HG03066 (cell line): ENCODE data around the gene NTNG1.
"Not testable (repeated sequence)": the region's sequence is repeated elsewhere in the genome, so short reads cannot be mapped to it uniquely, and the experiment has no call there.

Experiments used
- ATAC-seq: cut with Tn5 transposase; IDR thresholded peaks from one replicate; pipeline ENCODE4 v1.9.1; 2021; ENCODE audit warnings: low read depth; ENCODE audit not compliant: unreplicated experiment

NTNG1 gene

DNA sequence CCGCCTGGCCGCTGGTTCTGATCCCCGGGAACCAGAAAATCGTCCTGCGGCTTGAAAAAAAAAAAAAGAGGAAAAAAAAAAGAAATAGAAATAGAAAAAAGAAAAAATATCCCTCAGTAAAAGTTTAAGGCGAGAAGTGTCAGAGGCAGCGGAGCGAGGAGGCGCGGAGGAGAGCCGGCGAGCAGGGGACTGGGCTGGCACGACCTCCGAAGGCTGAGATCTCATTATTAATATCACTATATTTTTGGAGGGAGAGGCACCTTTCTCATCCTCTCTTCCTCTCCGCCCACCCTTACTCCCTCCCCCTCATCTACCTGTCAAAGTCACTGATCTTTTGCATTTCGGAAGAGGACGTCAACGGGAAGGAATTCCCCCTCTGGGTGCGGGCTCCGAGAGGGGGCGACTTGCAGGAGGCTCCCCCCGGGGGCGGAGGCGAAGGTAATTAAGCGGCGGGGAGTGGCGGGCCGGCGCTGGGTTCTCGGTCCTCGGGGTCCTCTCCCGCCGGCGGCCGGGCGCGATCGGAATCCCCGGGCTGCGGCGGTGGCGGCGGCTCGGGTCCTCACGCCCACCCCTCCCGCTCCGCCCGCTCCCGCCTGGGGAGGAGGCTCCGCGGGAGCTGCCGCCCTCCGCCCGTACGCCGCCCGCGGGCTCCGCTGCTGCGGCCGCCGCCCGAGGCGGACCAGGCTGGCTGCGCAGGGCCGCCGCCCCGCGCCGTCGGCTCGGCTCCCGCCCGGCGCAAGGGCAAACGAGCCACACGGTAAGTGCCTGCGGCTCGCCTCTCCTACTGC is at the start of gene NTNG1:
Gene NTNG1, plus strand, starts transcription at position 337 of the 788 bp plus-strand sequence.
- peak; percentile 26 for ATAC-seq

GRCh38 chr1:107091418-107091817 is 49.4 kb upstream of the NTNG1 start:
- no peak for ATAC-seq

DNA sequence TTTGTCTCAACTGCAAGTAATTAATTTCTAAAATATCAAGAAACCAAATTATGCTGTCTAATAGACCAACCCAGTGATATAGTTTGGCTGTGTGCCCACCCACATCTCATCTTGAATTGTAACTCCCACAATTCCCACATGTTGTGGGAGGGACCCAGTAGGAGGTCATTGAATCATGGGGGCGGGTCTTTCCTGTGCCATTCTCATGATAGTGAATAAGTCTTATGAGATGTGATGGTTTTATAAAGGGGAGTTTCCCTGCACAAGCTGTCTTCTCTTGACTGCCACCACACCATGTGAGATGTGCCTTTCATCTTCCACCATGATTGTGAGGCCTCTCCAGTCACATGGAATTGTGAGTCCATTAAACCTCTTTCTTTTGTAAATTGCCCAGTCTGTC is 47.4 kb upstream of the NTNG1 start:
- not testable (repeated sequence) for ATAC-seq

- no peak for ATAC-seq
Measured at GRCh38 chr1:107095647-107096046, 45.2 kb upstream of the NTNG1 start.

- no peak for ATAC-seq
Measured at GRCh38 chr1:107096690-107097089, 44.1 kb upstream of the NTNG1 start.

- ATAC-seq, result no peak
Measured at GRCh38 chr1:107098961-107099360, 41.9 kb upstream of the NTNG1 start.

- ATAC-seq, result no peak
Measured at GRCh38 chr1:107100331-107100984, 40.4 kb upstream of the NTNG1 start.

GRCh38 chr1:107105914-107106313 is 34.9 kb upstream of the NTNG1 start:
- ATAC-seq, result no peak

GRCh38 chr1:107110326-107110725 is 30.5 kb upstream of the NTNG1 start:
- ATAC-seq, result no peak

- no peak for ATAC-seq
Measured at GRCh38 chr1:107116306-107116790, 24.5 kb upstream of the NTNG1 start.

DNA sequence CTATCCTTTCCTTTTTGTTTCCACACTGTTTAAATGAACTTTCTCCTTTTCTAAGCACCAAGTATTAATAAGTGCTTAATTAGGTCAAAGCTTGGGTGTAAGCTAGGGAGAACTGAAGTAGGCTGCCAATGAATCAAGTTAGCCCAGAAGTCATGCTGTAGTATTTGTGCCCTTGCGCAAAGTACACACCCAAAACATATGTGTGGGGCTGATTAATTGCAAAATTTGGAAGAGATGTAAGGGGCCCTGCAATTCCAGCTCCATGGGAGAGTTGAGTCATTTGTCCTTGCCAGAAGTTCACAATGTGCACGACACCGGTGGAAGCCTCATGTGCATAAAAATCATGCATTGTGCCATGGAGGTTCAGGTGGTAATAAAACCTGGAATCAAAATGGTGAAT is 18.6 kb upstream of the NTNG1 start:
- no peak for ATAC-seq

GRCh38 chr1:107123741-107124140 is 17.1 kb upstream of the NTNG1 start:
- ATAC-seq, result no peak

DNA sequence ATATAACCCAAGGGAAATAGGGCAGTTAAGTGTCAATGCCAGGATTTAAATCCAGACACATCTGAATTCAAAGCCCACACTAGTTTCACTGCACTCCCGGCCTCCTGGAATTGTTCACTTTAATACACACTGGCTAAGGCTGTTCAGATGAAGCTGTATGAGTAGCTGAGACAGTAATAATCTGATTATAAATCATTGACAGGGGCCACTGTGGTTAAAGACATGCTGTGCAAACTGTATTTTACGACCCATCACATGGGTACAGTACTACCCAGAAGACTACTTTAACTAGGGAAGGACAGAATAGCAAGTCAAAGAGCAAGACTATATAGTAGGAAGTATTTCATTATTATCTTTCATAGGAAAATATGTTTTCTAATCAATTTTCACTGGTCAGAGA is 16.1 kb upstream of the NTNG1 start:
- ATAC-seq, result no peak

DNA sequence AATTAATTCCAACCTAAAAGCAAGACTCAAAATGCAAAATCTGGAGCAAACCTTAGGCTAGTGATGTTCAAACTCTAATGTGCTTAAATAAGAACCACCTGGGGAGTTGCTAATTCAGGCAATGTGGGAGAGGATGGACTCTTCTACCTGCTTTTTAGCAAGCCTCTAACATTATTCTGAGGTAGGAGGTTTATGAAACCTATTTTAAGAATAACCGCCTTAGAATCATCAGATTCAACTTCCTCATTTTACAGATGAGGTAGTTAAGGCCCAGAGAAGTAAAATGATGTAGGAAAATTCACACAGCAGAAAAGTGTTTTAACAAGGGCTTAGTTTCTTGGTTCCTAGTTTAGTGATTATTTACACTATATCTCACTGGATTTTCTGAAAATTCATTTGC is 8.6 kb upstream of the NTNG1 start:
- peak; percentile 70 for ATAC-seq

- no peak for ATAC-seq
Measured at GRCh38 chr1:107132780-107133179, 8.1 kb upstream of the NTNG1 start.

GRCh38 chr1:107135463-107135862 is 5.4 kb upstream of the NTNG1 start:
- no peak for ATAC-seq

DNA sequence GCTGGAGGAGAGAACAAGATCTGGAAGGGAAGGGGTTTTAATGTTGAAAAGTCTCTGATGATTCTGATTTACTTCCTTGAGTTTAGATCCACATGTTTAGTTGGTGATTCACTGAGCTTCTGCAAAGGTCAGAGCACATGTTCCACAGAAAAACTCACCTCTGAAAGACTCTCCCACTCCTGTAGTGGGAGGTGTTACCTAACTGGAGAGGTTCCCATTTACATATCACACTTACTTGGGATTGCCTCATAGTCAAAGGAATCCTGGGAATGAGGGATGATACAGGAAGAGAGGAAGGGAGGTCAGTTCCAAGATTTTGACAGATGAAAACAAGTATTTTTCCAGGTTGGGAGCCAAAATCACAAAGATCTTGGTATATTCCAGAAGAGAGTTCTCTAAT is 2.7 kb upstream of the NTNG1 start:
- no peak for ATAC-seq

- no peak for ATAC-seq
Measured at GRCh38 chr1:107138767-107139445, 1.9 kb upstream of the NTNG1 start.

DNA sequence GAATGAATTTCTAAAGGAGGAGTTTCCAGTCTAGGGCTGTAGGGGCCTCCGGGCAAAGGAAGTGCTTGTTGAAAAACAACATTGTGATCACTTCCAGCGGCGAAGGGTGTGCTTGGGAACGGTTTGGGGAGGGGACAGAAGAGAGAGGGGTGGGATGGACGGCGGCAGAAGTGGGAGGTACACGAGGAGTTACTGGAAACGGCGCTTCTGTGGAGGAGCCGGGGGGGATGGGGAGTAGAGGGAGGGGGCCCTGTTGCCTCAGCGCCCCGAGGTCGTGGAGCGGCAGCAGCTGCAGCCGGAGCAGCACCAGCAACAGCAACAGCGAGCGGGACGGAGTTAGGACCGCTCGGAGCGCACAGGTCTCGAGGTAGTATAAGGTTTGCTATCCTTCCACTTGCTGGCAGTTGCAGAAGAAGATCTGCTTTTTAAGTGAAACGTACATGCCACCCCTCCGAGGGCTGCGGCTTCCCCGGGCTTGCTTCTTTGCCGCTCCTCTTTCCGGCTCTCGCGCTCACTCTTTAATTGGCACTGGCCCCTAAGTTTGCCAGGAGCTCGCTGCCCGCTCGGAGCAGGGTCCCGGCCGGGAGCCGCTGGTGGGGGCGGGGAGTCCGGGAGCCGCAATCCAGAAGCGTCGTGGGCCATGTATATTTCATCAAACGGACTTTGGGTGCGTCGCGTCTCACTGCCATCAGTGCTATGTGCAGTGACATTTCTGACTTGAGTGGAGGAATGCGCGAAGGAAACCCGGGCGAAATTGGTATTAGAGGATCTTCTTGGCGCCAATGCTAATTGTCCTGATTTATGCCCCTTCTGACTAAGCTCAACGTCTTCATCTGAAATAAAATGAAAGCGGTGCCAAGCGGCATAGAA is 771 bp upstream of the NTNG1 start:
- no peak for ATAC-seq

- ATAC-seq, result peak; percentile 49
Measured at GRCh38 chr1:107141491-107142126, 770 bp downstream of the NTNG1 start.
